Stimulated activated naive CD8-positive, alpha-beta T cell treated with anti-CD3 and anti-CD28 coated beads, Interleukin-15, Interleukin-2, amounts not matched to agents 100 ng/mL and 50 ng/mL, for 24 hours (primary cell): Measurements from ENCODE around the gene RIC1.
"Not testable (repeated sequence)": the region's sequence is repeated elsewhere in the genome, so short reads cannot be mapped to it uniquely, and the experiment has no call there.

Source experiments
- H3K27ac Mint-ChIP-seq: one replicate; pipeline ENCODE4 v1.8.0; 2021; ENCODE audit warnings: mild to moderate bottlenecking, mixed read lengths
- H3K27me3 Mint-ChIP-seq: one replicate; pipeline ENCODE4 v1.8.0; 2021; ENCODE audit warnings: mixed read lengths
- H3K36me3 Mint-ChIP-seq: one replicate; pipeline ENCODE4 v1.8.0; 2021; ENCODE audit warnings: low read depth, mixed read lengths
- H3K4me1 Mint-ChIP-seq: one replicate; pipeline ENCODE4 v1.8.0; 2021; ENCODE audit warnings: low read depth, mixed read lengths
- H3K4me3 Mint-ChIP-seq: one replicate; pipeline ENCODE4 v1.8.0; 2021; ENCODE audit warnings: mild to moderate bottlenecking, mixed read lengths
- H3K9me3 Mint-ChIP-seq: one replicate; pipeline ENCODE4 v1.8.0; 2021; ENCODE audit warnings: mixed read lengths

RIC1 gene

GRCh38 chr9:5789489-5789888 is 160.6 kb downstream of the RIC1 start:
- no peak overlapping the region for H3K27ac Mint-ChIP-seq
- H3K27me3 Mint-ChIP-seq, result no peaks in the 10 kb centered on the region
- H3K9me3 Mint-ChIP-seq, result no peaks in the 10 kb centered on the region
- H3K4me3 Mint-ChIP-seq, result no peak overlapping the region
- H3K4me1 Mint-ChIP-seq, result peaks cover 60% of the 10 kb centered on the region
- peaks cover 81% of the 10 kb centered on the region for H3K36me3 Mint-ChIP-seq

- no peaks in the 10 kb centered on the region for H3K27me3 Mint-ChIP-seq
- no peak overlapping the region for H3K27ac Mint-ChIP-seq
- H3K4me3 Mint-ChIP-seq, result no peak overlapping the region
- peaks cover 61% of the 10 kb centered on the region for H3K4me1 Mint-ChIP-seq
- H3K36me3 Mint-ChIP-seq, result peaks cover 75% of the 10 kb centered on the region
- H3K9me3 Mint-ChIP-seq, result no peaks in the 10 kb centered on the region
These were observed 162.0 kb downstream of the RIC1 start for GRCh38 chr9:5790923-5791322.

- Mint-ChIP-seq H3K36me3 (peaks cover 65% of the 10 kb centered on the region), H3K4me1 (peaks cover 62% of the 10 kb centered on the region), H3K9me3 (no peaks in the 10 kb centered on the region), H3K27me3 (no peaks in the 10 kb centered on the region), H3K27ac (no peak overlapping the region), H3K4me3 (no peak overlapping the region)
These were observed 163.0 kb downstream of the RIC1 start for GRCh38 chr9:5791870-5792269.

- Mint-ChIP-seq H3K36me3 (peaks cover 48% of the 10 kb centered on the region), H3K4me1 (peaks cover 52% of the 10 kb centered on the region), H3K27me3 (no peaks in the 10 kb centered on the region), H3K4me3 (no peak overlapping the region), H3K27ac (no peak overlapping the region), H3K9me3 (no peaks in the 10 kb centered on the region)
These were observed 164.9 kb downstream of the RIC1 start for GRCh38 chr9:5793812-5794211.

GRCh38 chr9:5796298-5796697 is 167.4 kb downstream of the RIC1 start:
- Mint-ChIP-seq H3K27ac (no peak overlapping the region), H3K4me1 (peaks cover 49% of the 10 kb centered on the region), H3K9me3 (no peaks in the 10 kb centered on the region), H3K36me3 (peaks cover 25% of the 10 kb centered on the region), H3K4me3 (no peak overlapping the region), H3K27me3 (no peaks in the 10 kb centered on the region)

- Mint-ChIP-seq H3K4me1 (peaks cover 29% of the 10 kb centered on the region), H3K9me3 (no peaks in the 10 kb centered on the region), H3K4me3 (no peak overlapping the region), H3K27me3 (no peaks in the 10 kb centered on the region), H3K27ac (no peak overlapping the region), H3K36me3 (peaks cover 11% of the 10 kb centered on the region)
These were observed 169.7 kb downstream of the RIC1 start for GRCh38 chr9:5798581-5798980.

GRCh38 chr9:5799314-5799713 is 170.4 kb downstream of the RIC1 start:
- Mint-ChIP-seq H3K9me3 (no peaks in the 10 kb centered on the region), H3K27ac (no peak overlapping the region), H3K4me1 (peaks cover 22% of the 10 kb centered on the region), H3K4me3 (no peak overlapping the region), H3K27me3 (no peaks in the 10 kb centered on the region), H3K36me3 (peaks cover 8% of the 10 kb centered on the region)

- not testable (repeated sequence) for H3K9me3 Mint-ChIP-seq, H3K27me3 Mint-ChIP-seq, H3K4me3 Mint-ChIP-seq, H3K27ac Mint-ChIP-seq, H3K36me3 Mint-ChIP-seq
- peaks cover 22% of the 10 kb centered on the region for H3K4me1 Mint-ChIP-seq
These were observed 171.5 kb downstream of the RIC1 start for GRCh38 chr9:5800378-5800777.

- Mint-ChIP-seq H3K27me3 (no peaks in the 10 kb centered on the region), H3K4me1 (peaks cover 18% of the 10 kb centered on the region), H3K4me3 (no peak overlapping the region), H3K9me3 (no peaks in the 10 kb centered on the region), H3K36me3 (peaks cover 7% of the 10 kb centered on the region), H3K27ac (peak overlapping the region; percentile 2)
These were observed 172.2 kb downstream of the RIC1 start for GRCh38 chr9:5800969-5801738.

- H3K9me3 Mint-ChIP-seq, result no peaks in the 10 kb centered on the region
- H3K36me3 Mint-ChIP-seq, result peaks cover 7% of the 10 kb centered on the region
- H3K4me1 Mint-ChIP-seq, result peaks cover 18% of the 10 kb centered on the region
These were observed 172.8 kb downstream of the RIC1 start for GRCh38 chr9:5801739-5802113.

GRCh38 chr9:5805478-5805877 is 176.6 kb downstream of the RIC1 start:
- Mint-ChIP-seq H3K27ac (no peak overlapping the region), H3K9me3 (no peaks in the 10 kb centered on the region), H3K4me3 (no peak overlapping the region)

More at GRCh38 chr9:5801739-5802113, 172.8 kb downstream of the RIC1 start:
- no peak overlapping the region for H3K4me3 Mint-ChIP-seq
- no peak overlapping the region for H3K27ac Mint-ChIP-seq
- H3K27me3 Mint-ChIP-seq, result no peaks in the 10 kb centered on the region

GRCh38 chr9:5811751-5812150 is 182.8 kb downstream of the RIC1 start:
- no peak overlapping the region for H3K27ac Mint-ChIP-seq
- H3K36me3 Mint-ChIP-seq, result peaks cover 34% of the 10 kb centered on the region
- no peaks in the 10 kb centered on the region for H3K27me3 Mint-ChIP-seq
- no peaks in the 10 kb centered on the region for H3K4me1 Mint-ChIP-seq
- H3K4me3 Mint-ChIP-seq, result no peak overlapping the region
- no peaks in the 10 kb centered on the region for H3K9me3 Mint-ChIP-seq

More at GRCh38 chr9:5805478-5805877, 176.6 kb downstream of the RIC1 start:
- Mint-ChIP-seq H3K36me3 (peaks cover 17% of the 10 kb centered on the region), H3K4me1 (no peaks in the 10 kb centered on the region), H3K27me3 (no peaks in the 10 kb centered on the region)

- Mint-ChIP-seq H3K9me3 (no peaks in the 10 kb centered on the region), H3K36me3 (peaks cover 44% of the 10 kb centered on the region), H3K27me3 (no peaks in the 10 kb centered on the region), H3K27ac (no peak overlapping the region), H3K4me3 (no peak overlapping the region), H3K4me1 (peaks cover 5% of the 10 kb centered on the region)
These were observed 184.9 kb downstream of the RIC1 start for GRCh38 chr9:5813824-5814223.

GRCh38 chr9:5815461-5815860 is 186.6 kb downstream of the RIC1 start:
- no peak overlapping the region for H3K27ac Mint-ChIP-seq
- no peaks in the 10 kb centered on the region for H3K9me3 Mint-ChIP-seq
- H3K36me3 Mint-ChIP-seq, result peaks cover 42% of the 10 kb centered on the region
- no peaks in the 10 kb centered on the region for H3K27me3 Mint-ChIP-seq
- H3K4me3 Mint-ChIP-seq, result no peak overlapping the region
- H3K4me1 Mint-ChIP-seq, result peaks cover 5% of the 10 kb centered on the region

GRCh38 chr9:5817862-5818261 is 189.0 kb downstream of the RIC1 start:
- Mint-ChIP-seq H3K27me3 (no peaks in the 10 kb centered on the region), H3K4me3 (no peak overlapping the region), H3K27ac (no peak overlapping the region), H3K4me1 (peaks cover 5% of the 10 kb centered on the region), H3K9me3 (no peaks in the 10 kb centered on the region), H3K36me3 (peaks cover 35% of the 10 kb centered on the region)
